Ovary (tissue), 9 donors: ENCODE measurements around the gene AGAP9. TPM values are rescaled to one million over a fixed set of nuclear protein-coding genes. Genes with fewer than 3 reads are reported as not detected.
A peak's percentile ranks its signal among the peaks of the same experiment; 100 is the strongest.

Source experiments
- DNase-seq, 5 donors: peaks; one replicate each; pipeline ENCODE4 v3.0.0-alpha.2; 2019 to 2020
- H3K27ac ChIP-seq, 2 donors: fragments of 200-600 bp; one replicate each; pipeline versions ENCODE4 v1.5.1 to v1.8.0; 2019 to 2022
- H3K27me3 ChIP-seq: fragments of 200-600 bp; one replicate; pipeline ENCODE4 v1.8.0; 2022
- H3K36me3 ChIP-seq: fragments of 200-600 bp; sonication (generic); one replicate; pipeline ENCODE4 v1.5.1; 2019
- H3K4me1 ChIP-seq: one replicate; pipeline ENCODE4 v1.8.1; 2013; ENCODE audit warnings: mild to moderate bottlenecking, moderate library complexity; ENCODE audit not compliant: insufficient read depth
- H3K4me3 ChIP-seq: fragments of 200-600 bp; sonication (generic); one replicate; pipeline ENCODE4 v1.5.1; 2017
- H3K9me3 ChIP-seq, 2 donors: fragments of 200-600 bp in 1 of 2; sonication (generic) in 1 of 2; one replicate each; pipeline versions ENCODE4 v1.5.1 to v1.8.1; 2013 to 2019; ENCODE audit warnings: mild to moderate bottlenecking in 1 of 2, moderate library complexity in 1 of 2
- EP300 ChIP-seq: sonication (generic); formaldehyde crosslinking; IDR thresholded peaks from one replicate; pipeline ENCODE4 v1.6.1; 2017; ENCODE audit warnings: antibody characterized with exemption
- POLR2A ChIP-seq: fragments of 450-650 bp; IDR thresholded peaks from one replicate; pipeline ENCODE4 v1.6.1; 2017; ENCODE audit warnings: antibody characterized with exemption, mild to moderate bottlenecking, moderate library complexity
- WGBS, 3 donors: extraction: QIAGEN DNeasy Blood & Tissue Kit in 1 of 3; methylation state at CpG; one replicate each; pipeline versions ENCODE4 v1.1.5 to v1.1.7; 2013 to 2017; 5-methylcytosine and 5-hydroxymethylcytosine counted together
- intact Hi-C, 4 donors: fragments of 100-400 bp; cut with DNase I; formaldehyde crosslinking; loops; one replicate each; pipeline versions ENCODE4 v1.11.0 to v1.15.1; 2022 to 2023
- polyA plus RNA-seq, 2 donors: library from polyadenylated mRNA; stranded (reverse); fragments of 200-250 nt in 1 of 2; fragments of 350-450 nt in 1 of 2; fragmentation: Illumina TruSeq in 1 of 2; extraction: RNeasy Lipid Tissue Mini Kit (QIAGEN cat#74804) in 1 of 2; gene quantifications; one replicate each; pipeline ENCODE4 v1.2.3, GENCODE V29; 2013 to 2014
- small RNA-seq: library from RNA; depleted of rRNA; stranded (forward); fragments of <200 nt; gene quantifications from one replicate; pipeline ENCODE3, GENCODE V24; 2016
- total RNA-seq, 7 donors: library from RNA; depleted of rRNA in 2 of 7; stranded (reverse); fragments of >200 nt in 2 of 7; fragmentation: NEBNext Ultra II Directional in 3 of 7; extraction: Animal tissue kit (Norgen Biotek cat#: 25700) in 3 of 7; gene quantifications; one replicate each; pipeline versions ENCODE4 v1.1.0 to v1.2.4, GENCODE V29; 2016 to 2023
- TF ChIP-seq, protein P1 (sequence below), 3 donors: fragments of 450-650 bp in 2 of 3; fragments of 200-600 bp in 1 of 3; IDR thresholded peaks; one replicate each; pipeline versions ENCODE4 v1.5.1 to v1.8.0; 2016 to 2022; ENCODE audit warnings: antibody characterized with exemption in 3 of 3, mild to moderate bottlenecking in 1 of 3
- donor health status: DM: no; HTN: no; CAD: no; lungs with moderate emphysema.
- donor health status: DM: no; HTN: no; CAD: no.
- donor health status: Bipolar disorder and iron deficiency.
- donor health status: DM: yes; HTN: yes; CAD: no.
- donor health status: DM: no; HTN: no; CAD: no.
- donor health status: DM: yes; HTN: yes; CAD: no.

Gene AGAP9
- total and polyA plus RNA-seq, 9 donors = 1.3 to 11.3 (median 8.5) TPM

DNA sequence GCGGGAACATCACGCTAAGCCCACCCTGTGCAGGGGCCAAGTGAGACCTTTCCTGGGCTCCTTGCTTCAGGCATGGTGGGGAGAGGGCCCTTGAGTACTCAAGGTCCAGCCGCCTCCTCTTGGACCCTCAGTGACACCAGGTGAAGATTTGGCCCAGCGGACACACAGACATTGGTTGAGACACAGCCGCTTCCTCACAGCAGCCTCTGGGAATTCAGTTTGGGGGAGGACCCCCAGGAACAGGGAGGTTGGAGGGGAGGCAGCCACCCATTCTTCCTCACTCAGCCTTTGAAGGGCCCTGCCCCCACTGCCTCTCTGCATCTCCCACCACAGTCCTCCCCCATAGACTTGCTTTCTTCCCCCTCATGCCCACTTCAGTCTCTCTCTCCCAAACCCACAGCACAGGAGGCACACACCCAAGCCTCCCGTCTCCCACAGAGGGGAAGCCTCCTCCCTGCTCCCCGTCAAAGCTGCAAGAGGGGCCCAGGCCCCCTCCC, 71.4 kb downstream of the AGAP9 start:
- 87 to 92% (median 89%) methylated on average over 7 of the region's 7 CpGs for WGBS, 3 donors
- Histone ChIP-seq H3K9me3 (no peaks in the 10 kb centered on the region), H3K27ac (no peak overlapping the region), H3K4me3 (no peak overlapping the region), H3K36me3 (no peaks in the 10 kb centered on the region), H3K27me3 (no peaks in the 10 kb centered on the region), H3K4me1 (peaks cover 6% of the 10 kb centered on the region)
- intact Hi-C loops = no loop called here
- peak in 1 of 5 donors; percentile 21 for DNase-seq
- no peak for TF ChIP-seq EP300
- no peak for TF ChIP-seq POLR2A
- TF ChIP-seq, protein P1, sequence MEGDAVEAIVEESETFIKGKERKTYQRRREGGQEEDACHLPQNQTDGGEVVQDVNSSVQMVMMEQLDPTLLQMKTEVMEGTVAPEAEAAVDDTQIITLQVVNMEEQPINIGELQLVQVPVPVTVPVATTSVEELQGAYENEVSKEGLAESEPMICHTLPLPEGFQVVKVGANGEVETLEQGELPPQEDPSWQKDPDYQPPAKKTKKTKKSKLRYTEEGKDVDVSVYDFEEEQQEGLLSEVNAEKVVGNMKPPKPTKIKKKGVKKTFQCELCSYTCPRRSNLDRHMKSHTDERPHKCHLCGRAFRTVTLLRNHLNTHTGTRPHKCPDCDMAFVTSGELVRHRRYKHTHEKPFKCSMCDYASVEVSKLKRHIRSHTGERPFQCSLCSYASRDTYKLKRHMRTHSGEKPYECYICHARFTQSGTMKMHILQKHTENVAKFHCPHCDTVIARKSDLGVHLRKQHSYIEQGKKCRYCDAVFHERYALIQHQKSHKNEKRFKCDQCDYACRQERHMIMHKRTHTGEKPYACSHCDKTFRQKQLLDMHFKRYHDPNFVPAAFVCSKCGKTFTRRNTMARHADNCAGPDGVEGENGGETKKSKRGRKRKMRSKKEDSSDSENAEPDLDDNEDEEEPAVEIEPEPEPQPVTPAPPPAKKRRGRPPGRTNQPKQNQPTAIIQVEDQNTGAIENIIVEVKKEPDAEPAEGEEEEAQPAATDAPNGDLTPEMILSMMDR (IDR thresholded peaks at IDR 0.05) = no peak

Small RNAs within 50 kb of the gene (small RNA-seq; reads per million reads assigned to genes)
- gene AL591684.3 (not detected), gene RNA5SP312 (not detected)

Other genes with a start within 250 kb of the AGAP9 start
- under 1 TPM in 4 of 7 donors, not detected in 3; 0.40 to 0.80 (median 0.53) TPM for gene GDF10, start 223.4 kb downstream of the AGAP9 start, total RNA-seq
- gene GDF10, start 223.4 kb downstream of the AGAP9 start, polyA plus RNA-seq = 1 to 10 TPM in 1 of 2 donors, under 1 TPM in 1; 0.12 to 1.2 TPM
- gene GDF2, start 201.2 kb downstream of the AGAP9 start, total RNA-seq = not detected
- gene GDF2, start 201.2 kb downstream of the AGAP9 start, polyA plus RNA-seq = not detected
- gene RBP3, start 175.3 kb downstream of the AGAP9 start, total RNA-seq = not detected
- gene RBP3, start 175.3 kb downstream of the AGAP9 start, polyA plus RNA-seq = not detected
- under 1 TPM; 0.15 to 0.57 (median 0.20) TPM for gene ZNF488, start 139.3 kb downstream of the AGAP9 start, total RNA-seq
- gene ZNF488, start 139.3 kb downstream of the AGAP9 start, polyA plus RNA-seq = under 1 TPM; 0.34 to 0.42 TPM
- 10 to 100 TPM in 1 of 7 donors, 1 to 10 TPM in 4, under 1 TPM in 2; 0.63 to 20.2 (median 1.6) TPM for gene ANXA8, start 39.5 kb downstream of the AGAP9 start, total RNA-seq
- gene ANXA8, start 39.5 kb downstream of the AGAP9 start, polyA plus RNA-seq = 1 to 10 TPM; 1.2 to 3.0 TPM
- not detected for gene FAM25G, start 31.9 kb downstream of the AGAP9 start, total RNA-seq
- not detected for gene FAM25G, start 31.9 kb downstream of the AGAP9 start, polyA plus RNA-seq
- 1 to 10 TPM in 5 of 7 donors, under 1 TPM in 2; 0.33 to 3.8 (median 1.4) TPM for gene SYT15B, start 240.0 kb upstream of the AGAP9 start, total RNA-seq
- 1 to 10 TPM in 1 of 2 donors, under 1 TPM in 1; 0.55 to 1.3 TPM for gene SYT15B, start 240.0 kb upstream of the AGAP9 start, polyA plus RNA-seq